Fibroblast of lung (primary cell): ENCODE data around the gene RIPOR2. TPM values are rescaled to one million over a fixed set of nuclear protein-coding genes. Genes with fewer than 3 reads are reported as not detected.

Experiments
- DNase-seq, 2 donors: peaks; one replicate each; pipeline versions ENCODE4 v3.0.0 to v3.0.0-alpha.2; 2010; ENCODE audit warnings: low read depth in 2 of 2
- H2AFZ ChIP-seq: 2 replicates; pipeline ENCODE4 v1.5.1; 2012; ENCODE audit warnings: low read length, control low read depth, inconsistent platforms
- H3K27ac ChIP-seq: 2 replicates; pipeline ENCODE4 v1.5.1; 2011; ENCODE audit warnings: low read length, control low read depth; ENCODE audit not compliant: insufficient read depth
- H3K27me3 ChIP-seq: 2 replicates; pipeline ENCODE4 v1.5.1; 2011; ENCODE audit warnings: mild to moderate bottlenecking, low read length; ENCODE audit not compliant: control insufficient read depth, insufficient read depth
- H3K36me3 ChIP-seq: 2 replicates; pipeline ENCODE4 v1.5.1; 2011; ENCODE audit warnings: low read length; ENCODE audit not compliant: control insufficient read depth, insufficient read depth
- H3K4me1 ChIP-seq: 2 replicates; pipeline ENCODE4 v1.5.1; 2011; ENCODE audit warnings: low read length; ENCODE audit not compliant: control insufficient read depth, insufficient read depth; ENCODE audit errors: extremely low read depth
- H3K4me2 ChIP-seq: 2 replicates; pipeline ENCODE4 v1.5.1; 2011; ENCODE audit warnings: low read length, control low read depth; ENCODE audit not compliant: insufficient read depth; ENCODE audit errors: extremely low read depth
- H3K4me3 ChIP-seq, 4 experiments: fragments of 200-600 bp in 1 of 4; sonication (generic) in 1 of 4; replicated peaks in 1 of 4; 2 replicates each; pipeline ENCODE4 v1.5.1; 2011 to 2016; ENCODE audit warnings: low read length in 4 of 4, low read depth in 3 of 4, mild to moderate bottlenecking in 3 of 4, control low read depth in 2 of 4, inconsistent platforms in 1 of 4, mixed read lengths in 1 of 4; ENCODE audit not compliant: insufficient read depth in 1 of 4; ENCODE audit errors: control extremely low read depth in 1 of 4
- H3K79me2 ChIP-seq: 2 replicates; pipeline ENCODE4 v1.5.1; 2012; ENCODE audit warnings: mild to moderate bottlenecking, low read length, inconsistent platforms; ENCODE audit not compliant: control insufficient read depth, insufficient read depth
- H3K9ac ChIP-seq: 2 replicates; pipeline ENCODE4 v1.5.1; 2011; ENCODE audit warnings: mild to moderate bottlenecking, low read length, control low read depth; ENCODE audit not compliant: insufficient read depth
- H3K9me3 ChIP-seq: 2 replicates; pipeline ENCODE4 v1.5.1; 2012; ENCODE audit warnings: low read depth, low read length; ENCODE audit not compliant: control insufficient read depth, insufficient read depth
- H4K20me1 ChIP-seq: 2 replicates; pipeline ENCODE4 v1.5.1; 2011; ENCODE audit warnings: low read length; ENCODE audit not compliant: control insufficient read depth, insufficient read depth; ENCODE audit errors: extremely low read depth
- CTCF ChIP-seq, 2 donors: IDR thresholded peaks in 1 of 2; conservative IDR thresholded peaks in 1 of 2; 1 replicate in 1 of 2; 2 replicates in 1 of 2; pipeline ENCODE4 v1.5.1; 2011 to 2012; ENCODE audit warnings: low read length in 2 of 2, control low read depth in 1 of 2, inconsistent platforms in 1 of 2, low read depth in 1 of 2, mild to moderate bottlenecking in 1 of 2
- EZH2 ChIP-seq: IDR thresholded peaks from 2 replicates; pipeline ENCODE4 v1.5.1; 2012; ENCODE audit warnings: low read length, control low read depth, mild to moderate bottlenecking; ENCODE audit errors: missing control alignments
- polyA plus RNA-seq, 2 donors: library from polyadenylated mRNA; depleted of rRNA in 1 of 2; stranded (reverse) in 1 of 2; unstranded in 1 of 2; fragments of >200 nt; gene quantifications; 2 replicates each; pipeline ENCODE4 v1.2.1, GENCODE V29; 2011 to 2012; ENCODE audit warnings: missing spikeins in 1 of 2
- total RNA-seq: library from RNA; depleted of rRNA; stranded (reverse); fragments of >200 nt; gene quantifications from 2 replicates; pipeline ENCODE4 v1.2.1, GENCODE V29; 2014

The RIPOR2 gene
- total and polyA plus RNA-seq, 2 donors (not counting 1 experiment from before 2014, with no cell fraction given): 3.5 to 3.6 TPM

- H3K4me2 ChIP-seq: no peak overlapping the region
- H2AFZ ChIP-seq: no peak overlapping the region
- no peaks in the 10 kb centered on the region for H3K9me3 ChIP-seq
- no peak for TF ChIP-seq EZH2
- TF ChIP-seq CTCF (conservative IDR thresholded peaks at IDR 0.05 in 1 of 2, IDR thresholded peaks at IDR 0.05 in 1 of 2; ENCODE audit: low read depth in 1 of 2, low read length in 2 of 2): no peak
- no peaks in the 10 kb centered on the region for H3K36me3 ChIP-seq
- H3K27ac ChIP-seq: no peak overlapping the region
- H3K4me3 ChIP-seq: no peak overlapping the region
- no peaks in the 10 kb centered on the region for H3K27me3 ChIP-seq
- no peak for DNase-seq
- no peaks in the 10 kb centered on the region for H4K20me1 ChIP-seq
- H3K9ac ChIP-seq: no peak overlapping the region
- no peaks in the 10 kb centered on the region for H3K79me2 ChIP-seq
- no peaks in the 10 kb centered on the region for H3K4me1 ChIP-seq
These were observed 117.4 kb downstream of the RIPOR2 start for GRCh38 chr6:24818346-24818745.

GRCh38 chr6:24809728-24810127, 126.0 kb downstream of the RIPOR2 start:
- Histone ChIP-seq H3K9ac (no peak overlapping the region), H2AFZ (no peak overlapping the region), H3K4me3 (no peak overlapping the region), H3K4me2 (no peak overlapping the region), H3K36me3 (no peaks in the 10 kb centered on the region), H3K79me2 (no peaks in the 10 kb centered on the region), H3K9me3 (no peaks in the 10 kb centered on the region), H3K27ac (no peak overlapping the region), H3K4me1 (no peaks in the 10 kb centered on the region), H4K20me1 (no peaks in the 10 kb centered on the region), H3K27me3 (no peaks in the 10 kb centered on the region)
- DNase-seq: no peak
- TF ChIP-seq CTCF (conservative IDR thresholded peaks at IDR 0.05 in 1 of 2, IDR thresholded peaks at IDR 0.05 in 1 of 2; ENCODE audit: low read depth in 1 of 2, low read length in 2 of 2) (no peak), EZH2 (no peak)

- Histone ChIP-seq H3K4me3 (no peak overlapping the region), H3K27me3 (no peaks in the 10 kb centered on the region), H3K4me2 (no peak overlapping the region), H3K79me2 (no peaks in the 10 kb centered on the region), H3K36me3 (no peaks in the 10 kb centered on the region), H2AFZ (no peak overlapping the region), H3K9me3 (no peaks in the 10 kb centered on the region), H3K9ac (no peak overlapping the region), H3K4me1 (no peaks in the 10 kb centered on the region), H3K27ac (no peak overlapping the region), H4K20me1 (no peaks in the 10 kb centered on the region)
- TF ChIP-seq CTCF (conservative IDR thresholded peaks at IDR 0.05 in 1 of 2, IDR thresholded peaks at IDR 0.05 in 1 of 2; ENCODE audit: low read depth in 1 of 2, low read length in 2 of 2): no peak
- TF ChIP-seq EZH2: no peak
- no peak for DNase-seq
These were observed 128.2 kb downstream of the RIPOR2 start for GRCh38 chr6:24807584-24807983.
